Ishikawa (cell line): ENCODE data around the gene LPCAT1.

Experiments
- CEBPB ChIP-seq: IDR thresholded peaks from 2 replicates; pipeline ENCODE4 v1.6.1; 2012
- CREB1 ChIP-seq: IDR thresholded peaks from 2 replicates; pipeline ENCODE4 v1.6.1; 2012; ENCODE audit warnings: low read depth
- EGR1 ChIP-seq: IDR thresholded peaks from 2 replicates; pipeline ENCODE4 v1.6.1; 2012
- EP300 ChIP-seq: IDR thresholded peaks from 2 replicates; pipeline ENCODE4 v1.6.1; 2012; ENCODE audit warnings: borderline replicate concordance
- FOXM1 ChIP-seq: IDR thresholded peaks from 2 replicates; pipeline ENCODE4 v1.6.1; 2012; ENCODE audit warnings: low read depth, borderline replicate concordance
- MAX ChIP-seq: IDR thresholded peaks from 2 replicates; pipeline ENCODE4 v1.6.1; 2012
- NFIC ChIP-seq: IDR thresholded peaks from 2 replicates; pipeline ENCODE4 v1.6.1; 2012
- RAD21 ChIP-seq: IDR thresholded peaks from 2 replicates; pipeline ENCODE4 v1.6.1; 2012; ENCODE audit warnings: low read depth
- REST ChIP-seq: IDR thresholded peaks from 2 replicates; pipeline ENCODE4 v1.6.1; 2012; ENCODE audit warnings: low read depth, mild to moderate bottlenecking
- TAF1 ChIP-seq: IDR thresholded peaks from 2 replicates; pipeline ENCODE4 v1.6.1; 2012; ENCODE audit warnings: low read depth, mild to moderate bottlenecking
- TCF12 ChIP-seq: IDR thresholded peaks from 2 replicates; pipeline ENCODE4 v1.6.1; 2012; ENCODE audit warnings: low read depth
- TEAD4 ChIP-seq: IDR thresholded peaks from 2 replicates; pipeline ENCODE4 v1.6.1; 2012
- USF1 ChIP-seq: IDR thresholded peaks from 2 replicates; pipeline ENCODE4 v1.6.1; 2012
- YY1 ChIP-seq: IDR thresholded peaks from 2 replicates; pipeline ENCODE4 v1.6.1; 2012; ENCODE audit warnings: low read depth
- ZBTB7A ChIP-seq: IDR thresholded peaks from 2 replicates; pipeline ENCODE4 v1.6.1; 2012; ENCODE audit warnings: low read depth

The LPCAT1 gene

GRCh38 chr5:1471997-1472963 lies 51.5 kb downstream of the LPCAT1 start:
- TF ChIP-seq EP300 (no peak), FOXM1 (no peak), CEBPB (no peak), ZBTB7A (no peak), TAF1 (no peak), YY1 (no peak), CREB1 (no peak), TCF12 (no peak), RAD21 (no peak), USF1 (no peak), REST (no peak), NFIC (no peak)

- no peak for TF ChIP-seq TAF1
- TF ChIP-seq MAX: no peak
- no peak for TF ChIP-seq NFIC
- TF ChIP-seq TEAD4: no peak
- no peak for TF ChIP-seq CEBPB
- no peak for TF ChIP-seq EP300
- TF ChIP-seq REST: no peak
- TF ChIP-seq FOXM1: no peak
These were observed 52.4 kb downstream of the LPCAT1 start for GRCh38 chr5:1471240-1471853.

- no peak for TF ChIP-seq NFIC
- TF ChIP-seq EP300: no peak
- TF ChIP-seq CREB1: no peak
- no peak for TF ChIP-seq TEAD4
- TF ChIP-seq TAF1: no peak
- no peak for TF ChIP-seq ZBTB7A
- TF ChIP-seq EGR1: no peak
- no peak for TF ChIP-seq RAD21
- TF ChIP-seq CEBPB: no peak
- TF ChIP-seq FOXM1: no peak
- TF ChIP-seq TCF12: no peak
- TF ChIP-seq REST: no peak
- no peak for TF ChIP-seq YY1
- no peak for TF ChIP-seq MAX
- TF ChIP-seq USF1: no peak
These were observed 53.0 kb downstream of the LPCAT1 start for GRCh38 chr5:1470762-1471211.
